ENCODE data around the gene KDM5C. TPM values are rescaled to one million over a fixed set of nuclear protein-coding genes. Genes with fewer than 3 reads are reported as not detected.

KDM5C gene
- total RNA-seq, 1 donor from 2014 or later, result 67.5 TPM

- Histone ChIP-seq H3K4me3 (no peak overlapping the region), H3K27me3 (ENCODE audit: low read depth) (no peaks in the 10 kb centered on the region), H3K9me3 (no peaks in the 10 kb centered on the region), H3K4me1 (no peaks in the 10 kb centered on the region), H3K36me3 (peaks cover 44% of the 10 kb centered on the region), H3K27ac (no peak overlapping the region)
- TF ChIP-seq, protein P1, sequence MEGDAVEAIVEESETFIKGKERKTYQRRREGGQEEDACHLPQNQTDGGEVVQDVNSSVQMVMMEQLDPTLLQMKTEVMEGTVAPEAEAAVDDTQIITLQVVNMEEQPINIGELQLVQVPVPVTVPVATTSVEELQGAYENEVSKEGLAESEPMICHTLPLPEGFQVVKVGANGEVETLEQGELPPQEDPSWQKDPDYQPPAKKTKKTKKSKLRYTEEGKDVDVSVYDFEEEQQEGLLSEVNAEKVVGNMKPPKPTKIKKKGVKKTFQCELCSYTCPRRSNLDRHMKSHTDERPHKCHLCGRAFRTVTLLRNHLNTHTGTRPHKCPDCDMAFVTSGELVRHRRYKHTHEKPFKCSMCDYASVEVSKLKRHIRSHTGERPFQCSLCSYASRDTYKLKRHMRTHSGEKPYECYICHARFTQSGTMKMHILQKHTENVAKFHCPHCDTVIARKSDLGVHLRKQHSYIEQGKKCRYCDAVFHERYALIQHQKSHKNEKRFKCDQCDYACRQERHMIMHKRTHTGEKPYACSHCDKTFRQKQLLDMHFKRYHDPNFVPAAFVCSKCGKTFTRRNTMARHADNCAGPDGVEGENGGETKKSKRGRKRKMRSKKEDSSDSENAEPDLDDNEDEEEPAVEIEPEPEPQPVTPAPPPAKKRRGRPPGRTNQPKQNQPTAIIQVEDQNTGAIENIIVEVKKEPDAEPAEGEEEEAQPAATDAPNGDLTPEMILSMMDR (IDR thresholded peaks at IDR 0.05), result no peak
- ATAC-seq, result no peak
- intact Hi-C loops (cut with DNase I), result no loop called here
- DNase-seq, result no peak
Measured at GRCh38 chrX:53237056-53237455, 12.0 kb upstream of the KDM5C start.

GRCh38 chrX:53236025-53236679, 11.1 kb upstream of the KDM5C start:
- Histone ChIP-seq H3K36me3 (peaks cover 40% of the 10 kb centered on the region), H3K4me3 (no peak overlapping the region), H3K27ac (no peak overlapping the region), H3K9me3 (no peaks in the 10 kb centered on the region), H3K27me3 (ENCODE audit: low read depth) (no peaks in the 10 kb centered on the region), H3K4me1 (no peaks in the 10 kb centered on the region)
- TF ChIP-seq, protein P1 (IDR thresholded peaks at IDR 0.05), result no peak
- ATAC-seq (no peak), DNase-seq (no peak)
- intact Hi-C loops (cut with DNase I), result no loop called here

DNA sequence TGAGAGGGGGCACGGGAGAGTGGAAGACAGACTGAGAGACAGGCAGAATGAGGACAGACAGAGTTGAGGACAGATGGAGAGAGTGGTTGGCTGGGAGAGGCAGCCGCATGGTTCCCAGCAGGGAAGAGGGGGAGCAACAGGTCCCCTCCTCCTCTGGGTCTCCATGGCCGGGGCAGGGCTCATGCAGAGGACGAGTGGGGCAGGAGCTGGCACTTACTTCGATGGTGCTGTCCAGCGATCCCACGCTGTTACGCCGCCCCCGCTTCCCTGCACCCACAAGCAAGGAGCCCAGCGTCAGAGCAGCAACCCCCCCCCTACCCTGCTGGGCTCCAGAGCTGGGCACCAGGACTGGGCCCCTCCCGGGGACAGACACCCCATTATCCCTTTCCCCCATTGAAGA, 10.6 kb upstream of the KDM5C start:
- TF ChIP-seq, protein P1 (IDR thresholded peaks at IDR 0.05), result no peak
- Histone ChIP-seq H3K4me3 (no peak overlapping the region), H3K27me3 (ENCODE audit: low read depth) (no peaks in the 10 kb centered on the region), H3K27ac (no peak overlapping the region), H3K9me3 (no peaks in the 10 kb centered on the region), H3K36me3 (peaks cover 40% of the 10 kb centered on the region), H3K4me1 (no peaks in the 10 kb centered on the region)
- ATAC-seq (no peak), DNase-seq (no peak)
- intact Hi-C loops (cut with DNase I), result no loop called here

DNA sequence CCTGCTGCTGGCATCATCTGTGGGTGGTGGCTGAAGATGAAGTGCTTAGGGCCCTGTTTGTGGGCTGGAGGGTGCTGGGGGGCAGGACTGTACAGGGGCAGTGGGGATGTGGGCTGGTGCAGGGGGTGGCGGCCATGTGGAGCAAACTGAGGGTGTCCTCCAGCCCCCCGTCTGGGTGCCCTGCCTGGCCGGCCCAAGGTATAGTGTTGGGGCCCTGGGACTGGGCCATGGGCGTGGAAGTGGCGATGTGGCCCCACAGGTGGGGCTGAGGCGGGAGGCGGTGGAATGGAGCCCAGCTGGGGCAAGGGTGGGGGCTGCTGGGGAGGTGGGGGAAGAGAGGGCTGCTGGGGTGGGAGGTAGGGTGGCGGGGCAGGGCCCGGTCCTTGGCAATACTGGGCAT, 9.5 kb upstream of the KDM5C start:
- no peak overlapping the region for H3K27ac ChIP-seq
- ATAC-seq (no peak), DNase-seq (no peak)
- no peaks in the 10 kb centered on the region for H3K4me1 ChIP-seq
- H3K4me3 ChIP-seq, result no peak overlapping the region
- intact Hi-C loops (cut with DNase I), result no loop called here
- H3K27me3 ChIP-seq (ENCODE audit: low read depth), result no peaks in the 10 kb centered on the region
- no peaks in the 10 kb centered on the region for H3K9me3 ChIP-seq
- TF ChIP-seq, protein P1 (IDR thresholded peaks at IDR 0.05), result no peak
- peaks cover 31% of the 10 kb centered on the region for H3K36me3 ChIP-seq

DNA sequence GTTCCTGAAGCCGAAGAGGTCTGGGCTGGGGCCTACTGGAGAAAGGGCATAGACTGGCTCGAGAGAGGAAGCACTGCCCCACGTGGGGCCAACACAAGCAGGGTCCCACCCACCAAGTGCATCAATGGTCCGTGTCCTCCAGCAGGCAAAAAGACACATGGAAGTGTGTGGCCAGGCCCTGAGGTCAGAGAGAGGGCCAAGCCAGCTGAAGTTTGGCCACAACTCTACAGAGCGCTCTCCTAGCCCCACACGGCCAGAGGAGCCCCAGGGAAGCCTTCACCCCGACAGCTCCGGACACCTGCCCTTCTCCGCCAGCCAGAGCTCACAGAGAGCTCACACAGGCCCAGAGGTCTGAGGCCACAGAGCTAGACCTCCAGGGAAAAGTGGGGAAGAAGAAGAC, 8.5 kb upstream of the KDM5C start:
- H3K36me3 ChIP-seq, result peaks cover 24% of the 10 kb centered on the region
- DNase-seq, result no peak
- intact Hi-C loops (cut with DNase I), result no loop called here
- no peak overlapping the region for H3K27ac ChIP-seq
- no peaks in the 10 kb centered on the region for H3K27me3 ChIP-seq (ENCODE audit: low read depth)
- no peaks in the 10 kb centered on the region for H3K9me3 ChIP-seq
- ATAC-seq, result no peak
- no peak overlapping the region for H3K4me3 ChIP-seq
- H3K4me1 ChIP-seq, result no peaks in the 10 kb centered on the region
- TF ChIP-seq, protein P1 (IDR thresholded peaks at IDR 0.05), result no peak
